H1 (cell line): ENCODE data around the gene WDR7. TPM values are rescaled to one million over a fixed set of nuclear protein-coding genes. Genes with fewer than 3 reads are reported as not detected.

Source experiments
- CTCF ChIA-PET: fragments of 300-600 bp; sonication (Branson Sonifier 250); formaldehyde crosslinking; loops from one replicate; lab custom pipeline; 2021; ENCODE audit not compliant: partially characterized antibody; lab: Charles Lee
- POLR2A ChIA-PET: fragments of 300-600 bp; sonication (Branson Sonifier 250); formaldehyde crosslinking; loops from one replicate; lab custom pipeline; 2021; ENCODE audit warnings: inconsistent platforms; ENCODE audit not compliant: partially characterized antibody; lab: Charles Lee
- DNase-seq, 2 experiments: peaks; one replicate each; pipeline versions ENCODE4 v3.0.0 to v3.0.0-alpha.2; 2010 to 2022; ENCODE audit warnings: low spot score in 2 of 2, low read depth in 1 of 2, mixed read lengths in 1 of 2
- FAIRE-seq: peaks from 2 replicates; lab custom pipeline; 2011; peaks lifted over from hg19 to GRCh38; lab: Jason Lieb, UNC
- H2AFZ ChIP-seq: 2 replicates; pipeline ENCODE4 v1.8.1; 2012; ENCODE audit warnings: low read length, inconsistent platforms
- H2AK5ac ChIP-seq: 2 replicates; pipeline ENCODE4 v1.6.1; 2013; ENCODE audit warnings: low read depth, low read length
- H2BK120ac ChIP-seq: replicated peaks from 2 replicates; pipeline ENCODE3; 2013; ENCODE audit warnings: low read depth, low read length, inconsistent platforms
- H2BK12ac ChIP-seq: 2 replicates; pipeline ENCODE4 v1.6.1; 2013; ENCODE audit warnings: low read depth, low read length
- H2BK15ac ChIP-seq: 2 replicates; pipeline ENCODE4 v1.6.1; 2013; ENCODE audit warnings: low read length
- H2BK20ac ChIP-seq: 2 replicates; pipeline ENCODE4 v1.6.1; 2013; ENCODE audit warnings: low read length
- H2BK5ac ChIP-seq: 2 replicates; pipeline ENCODE4 v1.6.1; 2013; ENCODE audit warnings: low read depth, low read length
- H3K14ac ChIP-seq: 2 replicates; pipeline ENCODE4 v1.6.1; 2013; ENCODE audit warnings: inconsistent platforms; ENCODE audit not compliant: insufficient read length
- H3K18ac ChIP-seq: 2 replicates; pipeline ENCODE4 v1.6.1; 2013; ENCODE audit warnings: low read length; ENCODE audit errors: extremely low read depth
- H3K23ac ChIP-seq: 2 replicates; pipeline ENCODE4 v1.6.1; 2013; ENCODE audit warnings: inconsistent platforms; ENCODE audit not compliant: insufficient read length
- H3K23me2 ChIP-seq: 2 replicates; pipeline ENCODE4 v1.6.1; 2013; ENCODE audit warnings: low read depth, low read length
- H3K27ac ChIP-seq: 2 replicates; pipeline ENCODE4 v1.6.1; 2011; ENCODE audit warnings: low read depth, low read length, inconsistent platforms
- H3K27me3 ChIP-seq, 4 experiments: replicated peaks in 1 of 4; 1 replicate in 1 of 4; 2 replicates in 3 of 4; pipeline versions ENCODE4 v1.6.1 to v1.8.1; 2011 to 2013; ENCODE audit warnings: low read length in 3 of 4, mild to moderate bottlenecking in 3 of 4, inconsistent platforms in 2 of 4, mixed read lengths in 2 of 4, moderate library complexity in 1 of 4; ENCODE audit not compliant: control insufficient read depth in 3 of 4, insufficient read depth in 3 of 4; ENCODE audit errors: extremely low read depth in 1 of 4
- H3K36me3 ChIP-seq, 4 experiments: 2 replicates each; pipeline versions ENCODE4 v1.6.1 to v1.8.1; 2011 to 2013; ENCODE audit warnings: mild to moderate bottlenecking in 4 of 4, low read length in 3 of 4, moderate library complexity in 2 of 4, control low read depth in 1 of 4, inconsistent platforms in 1 of 4; ENCODE audit not compliant: insufficient read depth in 4 of 4, control insufficient read depth in 2 of 4
- H3K4ac ChIP-seq: replicated peaks from 2 replicates; pipeline ENCODE3; 2013; ENCODE audit warnings: low read length, low read depth, mixed read lengths, inconsistent platforms; ENCODE audit not compliant: insufficient read length
- H3K4me1 ChIP-seq, 4 experiments: replicated peaks in 1 of 4; 1 replicate in 1 of 4; 2 replicates in 3 of 4; pipeline versions ENCODE4 v1.6.1 to v1.8.1; 2011 to 2013; ENCODE audit warnings: low read length in 3 of 4, inconsistent platforms in 2 of 4, mixed read lengths in 1 of 4; ENCODE audit not compliant: insufficient read depth in 4 of 4, control insufficient read depth in 3 of 4
- H3K4me2 ChIP-seq, 2 experiments: 2 replicates each; pipeline versions ENCODE4 v1.6.1 to v1.8.1; 2011 to 2013; ENCODE audit warnings: low read depth in 2 of 2, low read length in 2 of 2, control low read depth in 1 of 2, inconsistent platforms in 1 of 2, mild to moderate bottlenecking in 1 of 2; ENCODE audit not compliant: insufficient read depth in 1 of 2
- H3K4me3 ChIP-seq, 4 experiments: fragments of 200-600, 300-600 bp in 1 of 4; sonication (generic), shearing (Covaris generic), sonication (Bioruptor Twin) in 1 of 4; 2 replicates each; pipeline versions ENCODE4 v1.5.1 to v1.8.1; 2011 to 2016; ENCODE audit warnings: low read length in 4 of 4, low read depth in 3 of 4, control low read depth in 2 of 4, inconsistent platforms in 2 of 4, mild to moderate bottlenecking in 2 of 4, mixed read lengths in 1 of 4, moderate library complexity in 1 of 4; ENCODE audit not compliant: insufficient read depth in 2 of 4; ENCODE audit errors: extremely low read depth in 1 of 4
- H3K56ac ChIP-seq: replicated peaks from 2 replicates; pipeline ENCODE3; 2013; ENCODE audit warnings: low read depth, mild to moderate bottlenecking, mixed read lengths, low read length, inconsistent platforms; ENCODE audit not compliant: insufficient read length
- H3K79me1 ChIP-seq: 2 replicates; pipeline ENCODE4 v1.6.1; 2013; ENCODE audit warnings: low read depth, low read length, control low read depth
- H3K79me2 ChIP-seq, 2 experiments: 2 replicates each; pipeline versions ENCODE4 v1.6.1 to v1.8.1; 2012 to 2013; ENCODE audit warnings: low read length in 2 of 2, mild to moderate bottlenecking in 2 of 2, inconsistent platforms in 1 of 2; ENCODE audit not compliant: insufficient read depth in 2 of 2, control insufficient read depth in 1 of 2
- H3K9ac ChIP-seq, 4 experiments: replicated peaks in 1 of 4; 1 replicate in 1 of 4; 2 replicates in 3 of 4; pipeline versions ENCODE4 v1.6.1 to v1.8.1; 2011 to 2013; ENCODE audit warnings: low read depth in 3 of 4, low read length in 3 of 4, control low read depth in 2 of 4, mild to moderate bottlenecking in 2 of 4, moderate library complexity in 2 of 4, inconsistent platforms in 1 of 4; ENCODE audit errors: extremely low read depth in 1 of 4
- H3K9me3 ChIP-seq, 2 experiments: 2 replicates each; pipeline versions ENCODE4 v1.6.1 to v1.8.1; 2012 to 2013; ENCODE audit warnings: mild to moderate bottlenecking in 2 of 2, moderate library complexity in 2 of 2, control low read depth in 1 of 2, inconsistent platforms in 1 of 2, low read depth in 1 of 2, low read length in 1 of 2, mixed read lengths in 1 of 2; ENCODE audit not compliant: insufficient read depth in 2 of 2
- H4K20me1 ChIP-seq, 2 experiments: replicated peaks in 1 of 2; 2 replicates each; pipeline versions ENCODE3 to v1.8.1; 2011 to 2013; ENCODE audit warnings: inconsistent platforms in 2 of 2, low read length in 2 of 2, mild to moderate bottlenecking in 1 of 2; ENCODE audit not compliant: insufficient read depth in 2 of 2, control insufficient read depth in 1 of 2
- H4K5ac ChIP-seq: 2 replicates; pipeline ENCODE4 v1.6.1; 2013; ENCODE audit warnings: low read length, low read depth, mixed read lengths, inconsistent platforms; ENCODE audit not compliant: insufficient read length
- H4K8ac ChIP-seq: 2 replicates; pipeline ENCODE4 v1.8.0; 2013; ENCODE audit warnings: mild to moderate bottlenecking, moderate library complexity, low read length, inconsistent platforms; ENCODE audit not compliant: insufficient read depth; ENCODE audit errors: extremely low read depth
- H4K91ac ChIP-seq: replicated peaks from 2 replicates; pipeline ENCODE3; 2013; ENCODE audit warnings: low read length, mixed read lengths, inconsistent platforms; ENCODE audit not compliant: insufficient read length
- ASH2L ChIP-seq: fragments of 200-600, 300-600 bp; sonication (generic); IDR thresholded peaks from one replicate; pipeline ENCODE4 v1.7.1; 2017; ENCODE audit warnings: low read length
- BACH1 ChIP-seq: IDR thresholded peaks from 2 replicates; pipeline ENCODE4 v1.6.1; 2012; ENCODE audit warnings: low read length, improper control_type of control experiment
- CBX5 ChIP-seq: fragments of 300-800, 300-1000 bp; sonication (generic); IDR thresholded peaks from 2 replicates; pipeline ENCODE4 v1.7.1; 2016; ENCODE audit warnings: antibody characterized with exemption, low read length, low read depth
- CBX8 ChIP-seq: fragments of 300-800, 300-1000 bp; sonication (generic); IDR thresholded peaks from 2 replicates; pipeline ENCODE4 v1.7.1; 2016; ENCODE audit warnings: low read depth, low read length, borderline replicate concordance
- CHD1 ChIP-seq: IDR thresholded peaks from 2 replicates; pipeline ENCODE4 v1.6.1; 2012; ENCODE audit warnings: low read depth, low read length, improper control_type of control experiment
- GABPA ChIP-seq: IDR thresholded peaks from 2 replicates; pipeline ENCODE4 v1.6.1; 2011; ENCODE audit warnings: mild to moderate bottlenecking, low read length, moderate library complexity, borderline replicate concordance; ENCODE audit not compliant: insufficient read depth
- HDAC6 ChIP-seq: IDR thresholded peaks from one replicate; pipeline ENCODE4 v1.7.1; 2012; ENCODE audit warnings: low read depth, mild to moderate bottlenecking, inconsistent platforms, low read length, moderate library complexity
- JUN ChIP-seq: IDR thresholded peaks from 2 replicates; pipeline ENCODE4 v1.6.1; 2011; ENCODE audit warnings: low read depth, mild to moderate bottlenecking, improper control_type of control experiment, low read length
- JUND ChIP-seq: IDR thresholded peaks from 2 replicates; pipeline ENCODE4 v1.6.1; 2011; ENCODE audit warnings: mild to moderate bottlenecking, improper control_type of control experiment, low read length
- SIRT6 ChIP-seq: IDR thresholded peaks from one replicate; pipeline ENCODE4 v1.7.1; 2012; ENCODE audit warnings: low read length, inconsistent platforms
- SP2 ChIP-seq: IDR thresholded peaks from 2 replicates; pipeline ENCODE4 v1.6.1; 2012; ENCODE audit warnings: mild to moderate bottlenecking, low read length, inconsistent platforms
- SRF ChIP-seq: IDR thresholded peaks from 2 replicates; pipeline ENCODE4 v1.6.1; 2011; ENCODE audit warnings: mild to moderate bottlenecking, low read depth, low read length, moderate library complexity
- SUZ12 ChIP-seq: fragments of 200-600 bp; sonication (generic); IDR thresholded peaks from 2 replicates; pipeline ENCODE4 v1.6.1; 2012; ENCODE audit warnings: mild to moderate bottlenecking, inconsistent platforms, low read length, moderate library complexity, mixed read lengths
- TAF1 ChIP-seq: IDR thresholded peaks from 2 replicates; pipeline ENCODE4 v1.6.1; 2011; ENCODE audit warnings: mild to moderate bottlenecking, low read depth, low read length
- YY1 ChIP-seq: IDR thresholded peaks from 2 replicates; pipeline ENCODE4 v1.6.1; 2011; ENCODE audit warnings: low read depth, mild to moderate bottlenecking, low read length
- WGBS, 2 experiments: shearing (Covaris generic) in 1 of 2; methylation state at CpG; one replicate each; pipeline versions ENCODE4 v1.1.6 to v1.1.7; 2013 to 2015; ENCODE audit warnings: low lambda C conversion rate in 2 of 2, mixed read lengths in 2 of 2, inconsistent platforms in 1 of 2, low coverage in 1 of 2, missing lambda C conversion rate in 1 of 2; ENCODE audit not compliant: insufficient replicate concordance in 2 of 2, insufficient coverage in 1 of 2, insufficient read length in 1 of 2; ENCODE audit errors: extremely low coverage in 1 of 2, missing lambda C conversion rate in 1 of 2; 5-methylcytosine and 5-hydroxymethylcytosine counted together
- polyA plus RNA-seq, 7 experiments: library from polyadenylated mRNA; depleted of rRNA in 3 of 7; stranded (reverse) in 5 of 7; unstranded in 2 of 7; fragments of >200 nt in 5 of 7; fragments of 200-250 nt in 2 of 7; gene quantifications; 1 replicate in 5 of 7; 2 replicates in 1 of 7; 4 replicates in 1 of 7; pipeline versions ENCODE4 v1.2.1 to v1.2.3, GENCODE V29; 2011 to 2013; ENCODE audit warnings: missing spikeins in 2 of 7, mixed read lengths in 2 of 7
- total RNA-seq: library from RNA; stranded (reverse); fragmentation: NEBNext Ultra II Directional; extraction: Animal tissue kit (Norgen Biotek cat#: 25700); gene quantifications from 2 replicates; pipeline ENCODE4 v1.2.1, GENCODE V29; 2021
- TF ChIP-seq, protein P1 (sequence below): IDR thresholded peaks from 2 replicates; pipeline ENCODE4 v1.6.1; 2012; ENCODE audit warnings: inconsistent platforms

The WDR7 gene
- total and polyA plus RNA-seq, 2 of the 8 experiments (the other 6 are each of a cell fraction or from before 2014, with no cell fraction given) = 5.5 to 15.2 TPM

DNA sequence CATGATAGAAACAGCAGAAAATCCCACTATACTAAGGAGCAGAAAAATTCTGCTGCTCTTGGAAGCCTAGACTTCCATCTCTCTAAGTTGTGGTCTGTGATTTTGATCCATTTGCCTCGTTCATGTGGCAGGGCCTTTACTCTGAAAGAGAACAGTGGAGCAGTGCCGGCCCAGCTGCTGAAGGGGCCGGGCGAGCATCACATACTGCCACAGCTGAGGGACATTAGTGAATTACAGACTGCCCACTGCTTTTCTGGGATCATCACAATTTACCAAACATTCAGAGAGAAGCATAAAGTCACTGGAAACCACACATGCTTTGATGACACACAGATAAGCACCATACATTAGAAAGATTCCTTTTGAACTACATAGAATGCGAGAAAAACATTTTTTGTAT, 278.7 kb downstream of the WDR7 start:
- Histone ChIP-seq H3K23ac (no peak overlapping the region), H3K14ac (no peak overlapping the region), H3K9ac (no peak overlapping the region), H3K4me1 (no peaks in the 10 kb centered on the region), H3K27ac (no peak overlapping the region), H2BK120ac (no peak overlapping the region), H2BK20ac (no peak overlapping the region), H2BK12ac (no peak overlapping the region), H3K36me3 (no peaks in the 10 kb centered on the region), H3K79me2 (no peaks in the 10 kb centered on the region), H3K4me2 (no peak overlapping the region), H2BK15ac (no peak overlapping the region), H3K18ac (no peak overlapping the region), H3K79me1 (no peaks in the 10 kb centered on the region), H2AK5ac (no peak overlapping the region), H3K4ac (no peak overlapping the region), H2BK5ac (no peak overlapping the region), H3K4me3 (no peak overlapping the region), H4K5ac (no peak overlapping the region), H4K91ac (no peak overlapping the region), H3K56ac (no peak overlapping the region), H3K27me3 (no peaks in the 10 kb centered on the region), H3K9me3 (no peaks in the 10 kb centered on the region), H4K20me1 (no peaks in the 10 kb centered on the region), H4K8ac (no peak overlapping the region), H3K23me2 (no peaks in the 10 kb centered on the region), H2AFZ (no peak overlapping the region)
- no peak for FAIRE-seq
- CTCF ChIA-PET = interaction anchor here (0.5 to 1.1 kb wide), 2 partner anchors 11 to 287 kb away, joined by 3 to 4 read pairs; no protein-coding TSS in a partner anchor
- WGBS, 2 experiments = 88% methylated on average over 5 of the region's 5 CpGs; no CpG with 5 or more reads in 1 of the 2 experiments
- POLR2A ChIA-PET = no interaction called here
- no peak for DNase-seq
- TF ChIP-seq HDAC6 (no peak), ASH2L (no peak), CBX5 (no peak), TAF1 (no peak), JUN (no peak), YY1 (no peak), SP2 (no peak), CHD1 (no peak), CBX8 (no peak), SRF (no peak), BACH1 (no peak), SUZ12 (no peak), SIRT6 (no peak), JUND (no peak), GABPA (no peak)
- TF ChIP-seq, protein P1, sequence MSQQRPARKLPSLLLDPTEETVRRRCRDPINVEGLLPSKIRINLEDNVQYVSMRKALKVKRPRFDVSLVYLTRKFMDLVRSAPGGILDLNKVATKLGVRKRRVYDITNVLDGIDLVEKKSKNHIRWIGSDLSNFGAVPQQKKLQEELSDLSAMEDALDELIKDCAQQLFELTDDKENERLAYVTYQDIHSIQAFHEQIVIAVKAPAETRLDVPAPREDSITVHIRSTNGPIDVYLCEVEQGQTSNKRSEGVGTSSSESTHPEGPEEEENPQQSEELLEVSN = no peak
